Chondrocyte (in vitro differentiated cells): ENCODE results near the gene MPZL1. TPM values are rescaled to one million over a fixed set of nuclear protein-coding genes. Genes with fewer than 3 reads are reported as not detected.
"Not testable (repeated sequence)": the region's sequence is repeated elsewhere in the genome, so short reads cannot be mapped to it uniquely, and the experiment has no call there.

Experiments used
- DNase-seq: peaks from one replicate; pipeline ENCODE4 v3.0.0; 2021; ENCODE audit warnings: mixed read lengths, low spot score
- H3K27ac Mint-ChIP-seq: one replicate; pipeline ENCODE4 v1.8.0; 2021; ENCODE audit warnings: mild to moderate bottlenecking, moderate library complexity, mixed read lengths; ENCODE audit not compliant: unreplicated experiment
- H3K27me3 Mint-ChIP-seq: 2 replicates; pipeline ENCODE4 v1.8.0; 2021; ENCODE audit warnings: low read depth, mixed read lengths
- H3K36me3 Mint-ChIP-seq: 2 replicates; pipeline ENCODE4 v1.8.0; 2021; ENCODE audit warnings: low read depth, mixed read lengths
- H3K4me1 Mint-ChIP-seq: 2 replicates; pipeline ENCODE4 v1.8.0; 2021; ENCODE audit warnings: low read depth, mild to moderate bottlenecking, mixed read lengths
- H3K4me3 Mint-ChIP-seq: one replicate; pipeline ENCODE4 v1.8.0; 2021; ENCODE audit warnings: mild to moderate bottlenecking, moderate library complexity, mixed read lengths; ENCODE audit not compliant: unreplicated experiment
- H3K9me3 Mint-ChIP-seq: 2 replicates; pipeline ENCODE4 v1.8.0; 2021; ENCODE audit warnings: low read depth, mixed read lengths
- CTCF ChIP-seq: fragments of 200-600 bp; sonication (generic); IDR thresholded peaks from 2 replicates; pipeline ENCODE4 v1.5.0; 2021; ENCODE audit warnings: antibody characterized with exemption, mild to moderate bottlenecking, moderate library complexity
- total RNA-seq: library from RNA; stranded (reverse); gene quantifications from 3 replicates; pipeline ENCODE4 v1.2.1, GENCODE V29; 2021

Gene MPZL1
- total RNA-seq, 1 donor from 2014 or later: 198 TPM

- no peak for TF ChIP-seq CTCF
- H3K36me3 Mint-ChIP-seq: peaks cover 4% of the 10 kb centered on the region
- H3K27ac Mint-ChIP-seq: no peak overlapping the region
- no peaks in the 10 kb centered on the region for H3K9me3 Mint-ChIP-seq
- peaks cover 22% of the 10 kb centered on the region for H3K4me1 Mint-ChIP-seq
- H3K27me3 Mint-ChIP-seq: no peaks in the 10 kb centered on the region
- DNase-seq: no peak
- H3K4me3 Mint-ChIP-seq: no peak overlapping the region
These were observed 15.4 kb downstream of the MPZL1 start for GRCh38 chr1:167737169-167737568.

- no peak for TF ChIP-seq CTCF
- Mint-ChIP-seq H3K4me1 (peaks cover 31% of the 10 kb centered on the region), H3K27ac (no peak overlapping the region), H3K36me3 (peaks cover 4% of the 10 kb centered on the region), H3K27me3 (no peaks in the 10 kb centered on the region), H3K4me3 (no peak overlapping the region), H3K9me3 (no peaks in the 10 kb centered on the region)
- DNase-seq: no peak
These were observed 16.4 kb downstream of the MPZL1 start for GRCh38 chr1:167738158-167738557.

- Mint-ChIP-seq H3K27me3 (no peaks in the 10 kb centered on the region), H3K9me3 (no peaks in the 10 kb centered on the region), H3K4me1 (peaks cover 41% of the 10 kb centered on the region), H3K36me3 (peaks cover 4% of the 10 kb centered on the region), H3K27ac (peak overlapping the region; percentile 73), H3K4me3 (no peak overlapping the region)
- no peak for DNase-seq
- no peak for TF ChIP-seq CTCF
These were observed 18.0 kb downstream of the MPZL1 start for GRCh38 chr1:167739752-167740151.

- H3K4me1 Mint-ChIP-seq: peaks cover 52% of the 10 kb centered on the region
- not testable (repeated sequence) for H3K27ac Mint-ChIP-seq, H3K9me3 Mint-ChIP-seq, H3K36me3 Mint-ChIP-seq, H3K27me3 Mint-ChIP-seq, DNase-seq, H3K4me3 Mint-ChIP-seq
These were observed 19.3 kb downstream of the MPZL1 start for GRCh38 chr1:167741103-167741502.

GRCh38 chr1:167742392-167743057, 20.7 kb downstream of the MPZL1 start:
- not testable (repeated sequence) for H3K9me3 Mint-ChIP-seq, DNase-seq, H3K36me3 Mint-ChIP-seq, H3K27me3 Mint-ChIP-seq, H3K4me3 Mint-ChIP-seq
- Mint-ChIP-seq H3K27ac (peak overlapping the region; percentile 46), H3K4me1 (peaks cover 66% of the 10 kb centered on the region)

GRCh38 chr1:167744901-167745300, 23.1 kb downstream of the MPZL1 start:
- Mint-ChIP-seq H3K36me3 (peaks cover under 1% of the 10 kb centered on the region), H3K27me3 (no peaks in the 10 kb centered on the region), H3K4me1 (peaks cover 83% of the 10 kb centered on the region), H3K4me3 (no peak overlapping the region), H3K27ac (no peak overlapping the region), H3K9me3 (no peaks in the 10 kb centered on the region)
- DNase-seq: no peak
- TF ChIP-seq CTCF: no peak
